HCT116 (cell line): ENCODE measurements around the gene RCBTB1. TPM values are rescaled to one million over a fixed set of nuclear protein-coding genes. Genes with fewer than 3 reads are reported as not detected.

Experiments used
- ATAC-seq: fragments of 200-7000 bp; cut with Tn5 transposase; 2 replicates; pipeline ENCODE4 v1.9.1; 2020; ENCODE audit warnings: mild to moderate bottlenecking, moderate library complexity
- BruUV-seq: library from RNA; stranded (reverse); fragments of 400-500 nt; replicated peaks from 2 replicates; lab custom pipeline; 2021; lab: Mats Ljungman, UMichigan
- CTCF ChIA-PET: fragments of 300-600 bp; sonication (Branson Sonifier 250); formaldehyde crosslinking; loops from one replicate; lab custom pipeline; 2021; ENCODE audit warnings: antibody characterized with exemption; lab: Charles Lee
- POLR2A ChIA-PET: fragments of 300-600, 350-600 bp; sonication (Branson Sonifier 250); formaldehyde crosslinking; loops from one replicate; lab custom pipeline; 2021; ENCODE audit warnings: antibody characterized with exemption; lab: Charles Lee
- RAD21 ChIA-PET, 2 experiments: fragments of 300-600 bp; sonication (Branson Sonifier 250); formaldehyde crosslinking; loops; one replicate each; lab custom pipeline; 2023; ENCODE audit warnings: low total read pairs in 2 of 2; ENCODE audit not compliant: uncharacterized antibody in 2 of 2, unreplicated experiment in 2 of 2, low non-redundant PET in 1 of 2; lab: Charles Lee
- DNase-seq: peaks from one replicate; pipeline ENCODE4 v3.0.0-alpha.2; 2010; ENCODE audit warnings: low read depth, low spot score
- H2AFZ ChIP-seq: fragments of 200-600 bp; shearing (Covaris generic), sonication (generic); 2 replicates; pipeline ENCODE4 v1.6.1; 2017; ENCODE audit warnings: low read depth, mixed run types, mixed read lengths, antibody characterized with exemption, low read length; ENCODE audit not compliant: poor library complexity, severe bottlenecking
- H3K27ac ChIP-seq: 2 replicates; pipeline ENCODE4 v1.5.1; 2012; ENCODE audit warnings: low read depth, low read length
- H3K27me3 ChIP-seq: fragments of 200-600 bp; sonication (generic); 2 replicates; pipeline ENCODE4 v1.6.1; 2016; ENCODE audit warnings: mixed run types, low read length, mixed read lengths; ENCODE audit not compliant: insufficient read depth
- H3K36me3 ChIP-seq, 2 experiments: fragments of 200-500 bp in 1 of 2; fragments of 200-600 bp in 1 of 2; sonication (Bioruptor generic) in 1 of 2; sonication (generic) in 1 of 2; 2 replicates each; pipeline versions ENCODE4 v1.5.1 to v1.6.1; 2014 to 2016; ENCODE audit warnings: low read length in 2 of 2, inconsistent platforms in 1 of 2, mixed read lengths in 1 of 2, mixed run types in 1 of 2; ENCODE audit not compliant: insufficient read depth in 2 of 2, control insufficient read depth in 1 of 2
- H3K4me1 ChIP-seq, 2 experiments: fragments of 200-600 bp in 1 of 2; sonication (generic) in 1 of 2; 2 replicates each; pipeline versions ENCODE4 v1.5.1 to v1.6.1; 2012 to 2017; ENCODE audit warnings: low read length in 2 of 2, inconsistent platforms in 1 of 2, mild to moderate bottlenecking in 1 of 2, mixed read lengths in 1 of 2, mixed run types in 1 of 2, moderate library complexity in 1 of 2; ENCODE audit not compliant: insufficient read depth in 2 of 2, control insufficient read depth in 1 of 2
- H3K4me2 ChIP-seq: fragments of 200-600 bp; sonication (generic); 2 replicates; pipeline ENCODE4 v1.6.1; 2017; ENCODE audit warnings: mixed run types, low read length, mixed read lengths
- H3K4me3 ChIP-seq, 2 experiments: fragments of 200-600 bp in 1 of 2; sonication (generic) in 1 of 2; replicated peaks in 1 of 2; 2 replicates each; pipeline ENCODE4 v1.5.1; 2011 to 2016; ENCODE audit warnings: low read length in 2 of 2, control low read depth in 1 of 2, low read depth in 1 of 2, mild to moderate bottlenecking in 1 of 2, mixed read lengths in 1 of 2, mixed run types in 1 of 2
- H3K79me2 ChIP-seq: fragments of 200-600 bp; sonication (generic); 2 replicates; pipeline ENCODE4 v1.6.1; 2017; ENCODE audit warnings: mild to moderate bottlenecking, mixed run types, low read length, moderate library complexity, mixed read lengths; ENCODE audit not compliant: insufficient read depth
- H3K9ac ChIP-seq: fragments of 200-600 bp; sonication (generic); 2 replicates; pipeline ENCODE4 v1.6.1; 2016; ENCODE audit warnings: low read length, mixed read lengths
- H3K9me2 ChIP-seq: fragments of 200-600 bp; sonication (generic), shearing (Covaris generic); 2 replicates; pipeline ENCODE4 v1.6.1; 2017; ENCODE audit warnings: mixed run types, mild to moderate bottlenecking, moderate library complexity; ENCODE audit not compliant: insufficient read depth
- H3K9me3 ChIP-seq, 2 experiments: fragments of 200-500 bp in 1 of 2; fragments of 200-600 bp in 1 of 2; sonication (Bioruptor generic) in 1 of 2; sonication (generic) in 1 of 2; 2 replicates each; pipeline ENCODE4 v1.6.1; 2014 to 2017; ENCODE audit warnings: low read length in 2 of 2, mixed read lengths in 2 of 2, inconsistent platforms in 1 of 2, low read depth in 1 of 2, mild to moderate bottlenecking in 1 of 2, mixed run types in 1 of 2, moderate library complexity in 1 of 2; ENCODE audit not compliant: control insufficient read depth in 1 of 2, insufficient read depth in 1 of 2
- H4K20me1 ChIP-seq: fragments of 200-600 bp; sonication (generic), shearing (Covaris generic); 2 replicates; pipeline ENCODE4 v1.6.1; 2017; ENCODE audit warnings: mixed run types, mild to moderate bottlenecking, moderate library complexity; ENCODE audit not compliant: insufficient read depth
- CBX3 ChIP-seq: IDR thresholded peaks from 2 replicates; pipeline ENCODE4 v1.6.1; 2012; ENCODE audit warnings: low read depth
- CEBPB ChIP-seq: IDR thresholded peaks from 2 replicates; pipeline ENCODE4 v1.6.1; 2012; ENCODE audit warnings: low read depth
- FOSL1 ChIP-seq: IDR thresholded peaks from 2 replicates; pipeline ENCODE4 v1.6.1; 2012; ENCODE audit warnings: low read depth
- JUND ChIP-seq: IDR thresholded peaks from 2 replicates; pipeline ENCODE4 v1.6.1; 2012
- MAX ChIP-seq: IDR thresholded peaks from 2 replicates; pipeline ENCODE4 v1.6.1; 2012
- POLR2AphosphoS5 ChIP-seq: IDR thresholded peaks from 2 replicates; pipeline ENCODE4 v1.6.1; 2011; ENCODE audit warnings: mild to moderate bottlenecking, low read depth, low read length, moderate library complexity
- RAD21 ChIP-seq: IDR thresholded peaks from 2 replicates; pipeline ENCODE4 v1.6.1; 2012; ENCODE audit warnings: low read depth, mild to moderate bottlenecking
- TCF7L2 ChIP-seq: IDR thresholded peaks from 2 replicates; pipeline ENCODE4 v1.7.0; 2011; ENCODE audit warnings: borderline replicate concordance, inconsistent platforms; ENCODE audit not compliant: insufficient read depth, insufficient read length; ENCODE audit errors: extremely low read depth
- ZNF274 ChIP-seq: fragments of 200-500 bp; sonication (Bioruptor generic); IDR thresholded peaks from 2 replicates; pipeline ENCODE4 v1.6.1; 2014; ENCODE audit warnings: mild to moderate bottlenecking, low read depth, low read length, inconsistent platforms
- intact Hi-C: fragments of 100-400 bp; cut with micrococcal nuclease; formaldehyde crosslinking; loops from 2 replicates; pipeline ENCODE4 v1.10.0; 2022
- total RNA-seq: library from RNA; stranded (reverse); gene quantifications from one replicate; pipeline ENCODE4 v1.2.1, GENCODE V29; 2021; ENCODE audit not compliant: unreplicated experiment
- TF ChIP-seq, protein P1 (sequence below): IDR thresholded peaks from 2 replicates; pipeline ENCODE4 v1.6.1; 2012; ENCODE audit warnings: low read depth
- TF ChIP-seq, protein P2 (sequence below): IDR thresholded peaks from 2 replicates; pipeline ENCODE4 v1.6.1; 2012

Gene RCBTB1
- total RNA-seq, 1 experiment from 2014 or later: 22.2 TPM

DNA sequence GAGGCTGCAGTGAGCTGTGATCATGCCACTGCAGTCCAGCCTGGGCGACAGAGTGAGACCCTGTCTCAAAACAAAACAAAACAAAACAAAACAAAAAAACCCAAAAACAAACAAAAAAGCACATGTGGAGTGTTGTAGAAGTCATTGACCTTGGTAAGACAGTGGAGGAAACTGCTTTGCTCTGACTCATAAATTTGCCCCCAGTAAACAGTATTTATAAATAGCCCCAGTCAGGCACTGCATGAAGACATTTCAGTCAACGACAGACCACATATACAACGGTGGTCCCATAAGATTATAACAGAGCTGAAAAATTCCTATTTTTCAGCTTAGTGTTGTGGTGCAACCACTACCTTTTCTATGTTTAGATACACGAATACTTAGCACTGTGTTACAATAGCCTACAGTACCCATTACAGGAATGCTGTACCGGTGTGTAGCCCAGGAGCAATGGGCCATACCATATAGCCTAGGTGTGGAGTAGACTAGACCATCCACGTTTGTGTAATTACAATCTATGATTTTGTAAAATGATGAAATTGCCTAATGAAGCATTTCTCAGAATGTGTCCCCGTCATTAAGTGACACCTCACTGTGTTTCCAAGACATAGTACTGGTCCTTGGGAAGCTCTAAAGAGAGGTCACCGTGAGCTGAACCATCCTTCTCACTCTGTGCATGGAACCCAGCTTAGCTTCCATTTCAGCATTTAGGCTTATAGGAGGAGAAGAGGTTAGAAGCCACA lies 44.0 kb upstream of the RCBTB1 start:
- Histone ChIP-seq H3K4me1 (peaks cover 0 to 12% of the 10 kb centered on the region in 2 experiments; a peak in 1 of 4 replicates), H2AFZ (no peak overlapping the region), H3K4me2 (no peak overlapping the region), H3K36me3 (no peaks in the 10 kb centered on the region), H3K4me3 (no peak overlapping the region), H3K79me2 (no peaks in the 10 kb centered on the region), H3K27me3 (no peaks in the 10 kb centered on the region), H3K9me2 (no peaks in the 10 kb centered on the region), H3K9me3 (no peaks in the 10 kb centered on the region), H3K9ac (no peak overlapping the region), H4K20me1 (no peaks in the 10 kb centered on the region), H3K27ac (no peak overlapping the region)
- no TSS peak for BruUV-seq
- ATAC-seq: no peak
- ChIA-PET CTCF (no interaction called here), POLR2A (no interaction called here), RAD21 (interaction anchor here in 1 of 2 experiments (0.6 kb wide), 1 partner anchor 1521 kb away, joined by 3 read pairs; no protein-coding TSS in a partner anchor)
- TF ChIP-seq CBX3 (no peak), MAX (no peak), CEBPB (no peak), POLR2AphosphoS5 (no peak), TCF7L2 (no peak), RAD21 (no peak), JUND (no peak), ZNF274 (no peak), FOSL1 (no peak)
- TF ChIP-seq, protein P1, sequence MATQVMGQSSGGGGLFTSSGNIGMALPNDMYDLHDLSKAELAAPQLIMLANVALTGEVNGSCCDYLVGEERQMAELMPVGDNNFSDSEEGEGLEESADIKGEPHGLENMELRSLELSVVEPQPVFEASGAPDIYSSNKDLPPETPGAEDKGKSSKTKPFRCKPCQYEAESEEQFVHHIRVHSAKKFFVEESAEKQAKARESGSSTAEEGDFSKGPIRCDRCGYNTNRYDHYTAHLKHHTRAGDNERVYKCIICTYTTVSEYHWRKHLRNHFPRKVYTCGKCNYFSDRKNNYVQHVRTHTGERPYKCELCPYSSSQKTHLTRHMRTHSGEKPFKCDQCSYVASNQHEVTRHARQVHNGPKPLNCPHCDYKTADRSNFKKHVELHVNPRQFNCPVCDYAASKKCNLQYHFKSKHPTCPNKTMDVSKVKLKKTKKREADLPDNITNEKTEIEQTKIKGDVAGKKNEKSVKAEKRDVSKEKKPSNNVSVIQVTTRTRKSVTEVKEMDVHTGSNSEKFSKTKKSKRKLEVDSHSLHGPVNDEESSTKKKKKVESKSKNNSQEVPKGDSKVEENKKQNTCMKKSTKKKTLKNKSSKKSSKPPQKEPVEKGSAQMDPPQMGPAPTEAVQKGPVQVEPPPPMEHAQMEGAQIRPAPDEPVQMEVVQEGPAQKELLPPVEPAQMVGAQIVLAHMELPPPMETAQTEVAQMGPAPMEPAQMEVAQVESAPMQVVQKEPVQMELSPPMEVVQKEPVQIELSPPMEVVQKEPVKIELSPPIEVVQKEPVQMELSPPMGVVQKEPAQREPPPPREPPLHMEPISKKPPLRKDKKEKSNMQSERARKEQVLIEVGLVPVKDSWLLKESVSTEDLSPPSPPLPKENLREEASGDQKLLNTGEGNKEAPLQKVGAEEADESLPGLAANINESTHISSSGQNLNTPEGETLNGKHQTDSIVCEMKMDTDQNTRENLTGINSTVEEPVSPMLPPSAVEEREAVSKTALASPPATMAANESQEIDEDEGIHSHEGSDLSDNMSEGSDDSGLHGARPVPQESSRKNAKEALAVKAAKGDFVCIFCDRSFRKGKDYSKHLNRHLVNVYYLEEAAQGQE: no peak
- TF ChIP-seq, protein P2, sequence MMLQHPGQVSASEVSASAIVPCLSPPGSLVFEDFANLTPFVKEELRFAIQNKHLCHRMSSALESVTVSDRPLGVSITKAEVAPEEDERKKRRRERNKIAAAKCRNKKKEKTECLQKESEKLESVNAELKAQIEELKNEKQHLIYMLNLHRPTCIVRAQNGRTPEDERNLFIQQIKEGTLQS: no peak
- intact Hi-C loops: no loop called here
- DNase-seq: no peak
